GM21528 (cell line): ENCODE results near the gene ANKS1A.
A peak's percentile ranks its signal among the peaks of the same experiment; 100 is the strongest.
"Not testable (repeated sequence)": the region's sequence is repeated elsewhere in the genome, so short reads cannot be mapped to it uniquely, and the experiment has no call there.

Experiments
- ATAC-seq: cut with Tn5 transposase; IDR thresholded peaks from one replicate; pipeline ENCODE4 v1.9.1; 2021; ENCODE audit warnings: mild to moderate bottlenecking, moderate library complexity; ENCODE audit not compliant: unreplicated experiment, low FRiP score

Gene ANKS1A, protein sequence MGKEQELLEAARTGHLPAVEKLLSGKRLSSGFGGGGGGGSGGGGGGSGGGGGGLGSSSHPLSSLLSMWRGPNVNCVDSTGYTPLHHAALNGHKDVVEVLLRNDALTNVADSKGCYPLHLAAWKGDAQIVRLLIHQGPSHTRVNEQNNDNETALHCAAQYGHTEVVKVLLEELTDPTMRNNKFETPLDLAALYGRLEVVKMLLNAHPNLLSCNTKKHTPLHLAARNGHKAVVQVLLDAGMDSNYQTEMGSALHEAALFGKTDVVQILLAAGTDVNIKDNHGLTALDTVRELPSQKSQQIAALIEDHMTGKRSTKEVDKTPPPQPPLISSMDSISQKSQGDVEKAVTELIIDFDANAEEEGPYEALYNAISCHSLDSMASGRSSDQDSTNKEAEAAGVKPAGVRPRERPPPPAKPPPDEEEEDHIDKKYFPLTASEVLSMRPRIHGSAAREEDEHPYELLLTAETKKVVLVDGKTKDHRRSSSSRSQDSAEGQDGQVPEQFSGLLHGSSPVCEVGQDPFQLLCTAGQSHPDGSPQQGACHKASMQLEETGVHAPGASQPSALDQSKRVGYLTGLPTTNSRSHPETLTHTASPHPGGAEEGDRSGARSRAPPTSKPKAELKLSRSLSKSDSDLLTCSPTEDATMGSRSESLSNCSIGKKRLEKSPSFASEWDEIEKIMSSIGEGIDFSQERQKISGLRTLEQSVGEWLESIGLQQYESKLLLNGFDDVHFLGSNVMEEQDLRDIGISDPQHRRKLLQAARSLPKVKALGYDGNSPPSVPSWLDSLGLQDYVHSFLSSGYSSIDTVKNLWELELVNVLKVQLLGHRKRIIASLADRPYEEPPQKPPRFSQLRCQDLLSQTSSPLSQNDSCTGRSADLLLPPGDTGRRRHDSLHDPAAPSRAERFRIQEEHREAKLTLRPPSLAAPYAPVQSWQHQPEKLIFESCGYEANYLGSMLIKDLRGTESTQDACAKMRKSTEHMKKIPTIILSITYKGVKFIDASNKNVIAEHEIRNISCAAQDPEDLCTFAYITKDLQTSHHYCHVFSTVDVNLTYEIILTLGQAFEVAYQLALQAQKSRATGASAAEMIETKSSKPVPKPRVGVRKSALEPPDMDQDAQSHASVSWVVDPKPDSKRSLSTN

DNA sequence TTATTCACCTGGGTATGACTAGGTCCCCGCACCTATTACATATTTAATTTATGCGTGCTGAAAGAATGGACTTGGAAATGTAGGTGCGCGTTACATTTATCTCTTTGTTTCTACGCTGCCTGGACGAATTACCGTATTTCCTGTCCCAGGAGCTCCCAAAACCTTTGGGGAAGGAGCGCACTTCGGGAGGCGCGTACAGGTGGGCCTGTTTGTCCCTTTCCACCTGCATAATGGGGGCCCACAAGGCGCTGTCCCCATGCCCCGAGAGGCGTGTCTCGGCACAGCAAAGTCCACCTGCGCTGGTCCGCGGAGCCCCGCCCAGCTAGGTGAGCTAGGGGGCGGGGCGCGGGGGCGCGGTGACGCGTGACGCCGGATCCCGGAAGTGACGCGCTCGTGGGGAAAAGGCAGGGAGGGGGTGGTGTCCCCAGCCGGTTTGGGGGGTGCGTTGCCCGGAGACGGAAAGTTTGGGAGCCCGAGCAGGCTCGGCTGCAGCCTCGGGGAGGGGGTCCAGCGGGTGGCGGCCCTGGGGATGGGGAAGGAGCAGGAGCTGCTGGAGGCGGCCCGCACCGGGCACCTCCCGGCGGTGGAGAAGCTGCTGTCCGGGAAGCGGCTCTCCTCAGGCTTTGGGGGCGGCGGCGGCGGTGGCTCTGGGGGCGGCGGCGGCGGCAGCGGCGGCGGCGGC lies at the start of gene ANKS1A:
ANKS1A (plus strand) TSS at position 382 of the 682 bp plus-strand sequence; CDS start at position 530, 148 bp downstream.
- peak; percentile 65 for ATAC-seq

DNA sequence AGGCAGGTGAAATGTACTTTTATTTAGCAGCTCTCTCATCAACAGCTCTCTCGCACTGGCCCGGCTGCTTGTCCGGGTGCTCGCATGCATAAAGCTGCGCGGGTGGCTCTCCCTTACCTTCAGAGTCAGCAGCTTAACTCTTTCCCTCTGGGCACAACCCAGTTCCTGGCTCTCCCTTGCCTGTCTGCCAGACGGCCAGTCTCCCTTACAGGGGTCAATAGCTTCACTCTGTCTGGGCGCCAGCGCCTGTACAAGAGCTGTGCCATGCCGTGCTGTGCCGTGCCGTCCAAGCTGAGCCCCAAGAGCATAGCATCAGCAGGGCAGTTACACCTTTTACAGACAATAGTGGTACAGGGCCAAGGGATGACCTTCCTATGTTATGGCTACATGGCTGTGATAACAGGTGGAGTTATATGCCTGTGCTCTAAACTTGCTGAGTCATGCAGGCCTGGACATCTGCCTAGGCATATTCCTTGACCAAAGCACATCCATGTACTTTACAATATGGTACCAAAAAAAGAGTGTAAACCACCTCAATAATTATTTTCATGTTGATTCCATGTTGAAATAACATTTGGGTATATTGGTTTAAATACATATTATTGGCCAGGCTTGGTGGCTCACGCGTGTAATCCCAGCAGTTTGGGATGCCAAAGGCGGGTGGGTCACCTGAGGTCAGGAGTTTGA lies 49.2 kb upstream of the ANKS1A start:
- no peak for ATAC-seq

DNA sequence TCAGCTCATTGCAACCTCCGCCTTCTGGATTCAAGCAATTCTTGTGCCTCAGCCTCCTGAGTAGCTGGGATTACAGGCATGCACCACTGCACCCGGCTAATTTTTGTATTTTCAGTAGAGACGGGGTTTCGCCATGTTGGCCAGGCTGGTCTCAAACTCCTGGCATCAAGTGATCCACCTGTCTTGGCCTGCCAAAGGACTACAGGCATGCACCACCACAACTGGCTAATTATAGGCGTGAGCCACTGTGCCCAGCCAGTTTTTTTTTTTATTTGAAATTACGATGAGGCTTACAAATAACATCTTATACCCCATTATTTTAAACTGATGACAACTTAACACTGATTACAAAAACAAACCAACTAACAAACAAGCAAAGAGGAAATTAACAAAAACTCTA lies 40.0 kb upstream of the ANKS1A start:
- ATAC-seq, result not testable (repeated sequence)

DNA sequence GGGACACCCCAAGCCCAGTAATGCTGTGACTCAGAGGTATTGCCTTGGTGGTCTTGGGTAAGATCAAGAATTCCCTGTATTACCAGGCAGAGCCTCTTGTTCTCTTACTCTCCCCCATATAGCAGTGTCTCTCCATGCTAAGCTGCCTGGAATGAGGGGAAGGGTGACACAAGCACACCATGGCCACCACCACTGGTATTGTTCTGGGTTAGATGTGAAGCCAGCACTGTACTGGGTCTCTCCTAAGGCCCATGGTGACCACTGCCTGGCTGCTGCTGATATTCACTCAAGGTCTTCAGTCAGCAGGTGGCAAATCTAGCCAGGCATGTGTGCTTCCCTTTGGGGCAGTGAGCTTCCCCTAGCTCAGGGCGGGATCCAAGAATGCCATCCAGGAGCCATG lies 37.7 kb upstream of the ANKS1A start:
- ATAC-seq, result no peak

DNA sequence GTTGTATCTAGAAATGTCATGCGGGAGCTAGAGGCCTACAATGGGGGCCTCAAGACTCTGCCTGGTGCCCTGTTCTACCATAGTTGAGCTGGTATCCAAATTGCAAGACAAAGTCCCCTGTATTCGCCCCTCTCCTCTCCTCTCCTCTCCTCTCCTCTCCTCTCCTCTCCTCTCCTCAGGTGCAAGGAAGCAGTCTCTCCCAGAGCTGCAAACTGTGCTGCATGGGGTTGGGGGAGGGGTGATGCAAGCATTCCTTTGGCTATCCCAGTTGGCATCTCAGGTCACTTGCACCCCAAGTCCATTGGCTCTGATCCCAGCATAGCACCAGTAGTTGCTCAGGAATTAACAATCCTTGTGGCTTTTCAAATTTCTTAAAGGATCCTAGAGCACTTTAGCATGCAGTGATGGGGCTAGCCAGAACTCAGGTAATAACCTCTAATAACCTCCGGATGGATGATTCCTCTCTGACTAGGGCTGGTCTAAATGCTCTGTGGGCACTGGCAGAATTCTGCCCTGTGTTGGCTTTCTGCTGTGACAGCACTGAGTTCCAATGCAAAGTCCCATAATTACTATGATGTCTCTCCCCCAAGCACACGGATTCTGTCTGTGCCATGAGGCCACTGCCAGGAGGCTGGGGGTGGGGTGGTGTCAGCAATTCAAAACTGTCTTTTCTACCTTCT lies 36.5 kb upstream of the ANKS1A start:
- ATAC-seq, result no peak

DNA sequence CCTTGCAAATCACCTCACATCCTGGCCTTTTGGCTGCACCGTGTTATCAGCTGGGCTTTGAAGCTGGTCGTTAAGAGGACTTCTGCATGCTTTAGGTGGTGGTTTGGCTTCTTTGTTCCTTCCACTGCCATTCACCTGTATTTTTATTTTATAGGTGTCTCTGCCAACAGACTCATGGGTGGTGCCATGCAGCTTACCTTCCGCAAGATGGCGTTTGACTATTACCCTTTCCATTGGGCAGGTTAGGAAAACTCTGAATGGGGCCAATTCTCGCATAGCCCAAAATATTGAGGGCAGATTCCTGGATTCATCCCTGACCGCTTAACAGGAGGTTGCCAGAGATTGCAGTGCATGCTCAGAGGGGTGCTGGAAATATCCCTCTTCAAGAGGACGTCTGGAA lies 33.6 kb upstream of the ANKS1A start:
- ATAC-seq, result no peak

DNA sequence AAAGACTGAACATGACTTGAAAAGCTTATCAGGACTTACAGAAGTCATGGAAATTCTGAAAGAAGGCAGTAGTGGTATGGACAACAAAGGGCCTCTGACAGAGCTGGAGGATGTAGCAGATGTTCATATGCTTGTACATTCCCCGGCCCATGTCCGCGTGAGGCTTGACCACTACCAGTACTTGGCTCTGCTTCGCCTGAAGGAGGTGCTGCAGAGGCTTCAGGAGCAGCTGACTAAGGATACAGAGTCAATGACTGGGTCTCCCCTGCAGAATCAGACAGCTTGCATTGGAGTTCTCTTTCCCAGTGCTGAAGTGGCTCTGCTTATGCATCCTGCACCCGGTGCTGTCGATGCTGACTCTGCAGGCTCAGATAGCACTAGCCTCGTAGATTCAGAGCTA lies 30.4 kb upstream of the ANKS1A start:
- ATAC-seq, result no peak

DNA sequence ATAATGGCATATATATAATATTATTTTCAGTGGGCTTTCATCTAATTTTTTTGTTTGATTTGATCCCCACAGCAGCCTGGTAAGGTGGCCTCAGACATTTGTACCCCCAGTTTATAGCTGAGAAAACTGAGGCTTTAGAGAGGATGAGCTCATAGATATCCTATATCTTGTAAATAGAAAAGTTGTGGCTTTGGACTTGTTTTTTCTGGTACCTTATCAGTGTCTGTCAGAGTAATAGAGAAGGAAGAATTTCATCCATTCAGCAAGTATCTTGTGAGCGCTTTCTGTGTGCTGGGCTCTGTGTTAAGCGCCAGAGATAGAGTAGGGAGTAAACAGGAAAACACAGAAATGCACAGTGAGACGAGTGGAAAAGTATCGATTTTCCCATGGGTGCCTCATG lies 29.1 kb upstream of the ANKS1A start:
- no peak for ATAC-seq

DNA sequence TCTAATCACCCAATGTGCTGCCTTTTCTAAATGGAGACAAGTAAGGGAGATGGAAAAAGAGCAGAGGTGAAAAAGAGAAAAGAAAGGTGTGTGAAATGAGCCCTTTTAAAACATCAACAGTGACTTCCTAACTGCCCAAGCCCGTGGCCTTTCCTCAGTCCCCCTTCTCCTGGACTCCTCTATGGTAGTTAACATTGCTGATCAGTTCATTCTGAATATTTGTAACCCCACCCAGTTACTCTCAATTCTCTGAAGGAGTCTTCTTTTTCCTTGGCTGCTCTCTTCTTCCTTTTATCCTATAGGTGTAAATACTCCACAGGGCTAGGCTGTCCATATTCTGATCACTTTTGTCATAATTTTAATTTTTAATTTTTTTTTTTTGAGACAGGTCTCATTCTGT lies 28.3 kb upstream of the ANKS1A start:
- ATAC-seq, result no peak

DNA sequence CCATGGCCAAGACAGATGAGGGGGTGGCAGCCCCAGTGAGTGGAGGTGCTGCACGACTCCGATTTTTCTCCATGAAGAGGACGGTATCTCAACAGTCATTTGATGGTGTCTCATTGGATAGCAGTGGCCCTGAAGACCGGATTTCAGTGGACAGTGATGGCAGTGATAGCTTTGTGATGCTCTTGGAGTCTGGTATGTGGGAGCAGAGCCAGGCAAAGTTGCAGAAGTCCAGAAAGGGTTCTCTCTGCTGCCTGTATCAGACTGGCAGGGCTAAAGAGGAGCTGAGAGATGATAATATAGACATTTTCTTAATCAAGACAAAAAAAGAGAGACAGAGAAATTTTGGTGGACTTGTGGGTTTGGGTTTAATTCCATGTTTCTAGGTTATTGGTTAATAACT lies 25.0 kb upstream of the ANKS1A start:
- ATAC-seq, result no peak

DNA sequence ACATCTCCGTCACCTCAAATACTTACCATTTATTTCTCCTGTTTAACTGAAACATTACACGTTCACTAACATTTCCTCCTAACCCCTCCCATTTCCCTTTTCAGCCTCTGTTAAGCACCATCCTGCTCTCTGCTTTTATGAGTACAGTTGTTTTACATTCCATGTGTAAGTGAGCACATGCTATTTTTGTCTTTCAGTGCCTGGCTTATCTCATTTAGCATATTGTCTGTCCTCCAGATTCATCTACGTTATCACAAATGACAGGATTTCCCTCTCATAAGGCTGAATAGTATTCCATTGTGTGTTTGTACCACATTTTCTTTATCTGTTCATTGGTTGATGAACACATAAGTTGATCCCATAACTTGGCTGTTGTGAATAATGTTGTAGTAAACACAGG lies 23.9 kb upstream of the ANKS1A start:
- no peak for ATAC-seq

DNA sequence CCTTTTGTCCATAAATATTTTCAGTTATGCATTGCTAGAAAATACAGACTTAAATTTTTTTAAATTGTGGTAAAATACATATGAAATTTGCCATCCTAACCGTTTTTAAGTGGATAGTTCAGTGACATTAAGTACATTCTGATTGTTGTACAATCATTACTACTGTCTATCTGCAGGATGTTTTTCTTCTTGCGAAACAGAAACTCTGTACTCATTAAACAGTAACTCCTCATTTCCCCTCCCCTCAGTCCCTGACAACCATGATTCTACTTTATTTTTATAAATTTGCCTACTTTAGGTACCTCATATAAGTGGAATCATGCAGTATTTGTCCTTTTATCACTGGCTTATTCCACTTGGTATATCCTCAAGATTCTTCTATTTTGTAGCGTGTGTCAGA lies 22.5 kb upstream of the ANKS1A start:
- no peak for ATAC-seq

DNA sequence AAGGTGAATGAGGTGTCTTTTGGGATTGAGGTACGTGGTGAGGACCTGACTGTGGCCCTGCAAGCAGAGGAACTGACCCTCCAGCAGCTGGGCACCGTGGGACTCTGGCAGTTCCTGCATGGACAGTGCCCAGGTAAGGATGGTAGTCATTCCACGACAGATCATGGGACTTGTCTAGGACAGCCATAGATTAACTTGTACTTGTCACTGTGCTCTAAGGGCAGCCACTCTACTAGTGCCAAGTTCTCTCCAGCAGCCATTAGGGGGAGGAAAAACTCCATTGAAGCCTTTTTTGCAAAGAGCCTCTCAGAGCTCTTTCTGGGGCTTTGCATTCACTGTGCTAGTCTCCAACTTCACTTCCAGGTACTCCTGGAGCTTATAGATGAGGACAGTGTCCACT lies 21.6 kb upstream of the ANKS1A start:
- no peak for ATAC-seq

DNA sequence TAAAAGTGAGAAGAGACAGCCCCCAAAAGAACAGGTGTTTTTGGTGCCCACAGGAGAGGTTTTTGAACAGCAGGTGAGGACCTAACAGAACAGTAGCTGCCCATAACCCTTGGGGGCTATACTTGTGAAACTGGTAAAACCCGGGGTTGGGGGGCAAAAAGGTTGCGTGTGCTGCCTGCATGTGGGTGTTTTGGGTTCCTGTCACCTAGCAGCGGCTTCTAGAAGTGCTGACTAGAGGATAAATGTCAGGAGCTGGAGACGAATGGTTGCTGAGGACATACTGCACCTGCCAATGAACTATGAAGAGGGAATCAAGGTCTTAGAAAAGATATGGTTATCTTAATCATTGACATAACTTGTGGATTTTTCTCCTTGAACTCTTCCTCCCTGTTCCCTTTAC lies 17.2 kb upstream of the ANKS1A start:
- ATAC-seq, result no peak

DNA sequence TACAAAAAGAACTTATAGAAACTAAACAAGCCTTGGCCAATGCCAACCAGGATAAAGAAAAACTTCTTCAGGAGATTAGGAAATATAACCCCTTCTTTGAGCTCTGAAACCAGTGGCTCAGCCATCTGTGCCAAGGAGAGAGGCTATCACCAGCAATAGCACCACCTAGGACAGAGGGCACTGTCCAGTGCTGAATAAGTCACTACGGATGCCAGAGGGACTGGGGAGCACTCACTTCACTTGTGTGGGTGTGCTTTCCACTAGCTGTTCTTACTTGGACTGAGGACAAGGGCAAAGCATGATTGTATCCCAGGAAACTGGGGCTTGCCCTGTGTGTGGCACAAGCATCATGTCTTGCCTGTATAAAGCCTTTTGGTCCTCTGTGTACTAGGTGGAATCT lies 16.7 kb upstream of the ANKS1A start:
- ATAC-seq, result no peak

DNA sequence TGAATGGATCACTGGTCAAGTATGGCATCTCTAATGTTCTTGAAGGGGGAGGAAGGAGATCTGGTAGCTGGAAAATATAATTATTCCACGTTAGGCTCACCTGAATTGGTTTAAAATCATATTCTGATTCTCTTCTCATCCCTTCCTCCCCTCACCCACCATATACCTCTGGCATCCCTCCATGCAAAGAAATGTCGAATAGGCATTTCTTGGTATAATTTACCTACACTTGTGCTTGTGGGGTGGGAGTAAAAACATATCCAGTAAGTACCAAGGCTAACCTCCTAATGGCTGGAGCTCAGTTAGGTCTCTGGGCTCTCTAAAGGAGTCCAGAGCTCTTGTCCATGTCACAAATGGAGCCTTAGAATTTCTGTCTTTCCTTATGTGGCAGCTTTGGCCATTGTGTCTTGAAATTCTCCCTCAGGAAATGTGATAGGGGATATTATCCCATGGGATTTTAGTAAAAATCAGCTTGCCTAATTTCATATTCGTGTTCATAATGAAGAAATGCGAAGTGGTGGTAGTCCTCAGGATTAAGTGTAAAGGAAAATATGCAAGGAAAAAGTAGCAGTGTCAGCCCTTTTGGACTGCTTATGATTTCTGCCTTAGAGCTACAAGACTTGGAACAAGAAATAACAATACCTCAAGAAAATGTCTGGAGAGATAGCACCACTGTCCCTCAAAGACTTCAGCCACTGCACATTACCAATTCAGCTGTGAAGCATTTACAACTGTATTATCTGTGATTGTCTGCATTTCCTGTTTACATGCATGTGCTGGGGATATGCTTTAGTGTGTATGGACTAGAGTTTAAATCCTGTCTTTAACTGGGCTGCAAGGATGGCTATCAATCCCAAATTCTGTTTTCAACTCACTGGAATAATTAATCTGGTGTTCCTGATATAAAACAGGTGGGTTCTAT lies 13.5 kb upstream of the ANKS1A start:
- ATAC-seq, result no peak

DNA sequence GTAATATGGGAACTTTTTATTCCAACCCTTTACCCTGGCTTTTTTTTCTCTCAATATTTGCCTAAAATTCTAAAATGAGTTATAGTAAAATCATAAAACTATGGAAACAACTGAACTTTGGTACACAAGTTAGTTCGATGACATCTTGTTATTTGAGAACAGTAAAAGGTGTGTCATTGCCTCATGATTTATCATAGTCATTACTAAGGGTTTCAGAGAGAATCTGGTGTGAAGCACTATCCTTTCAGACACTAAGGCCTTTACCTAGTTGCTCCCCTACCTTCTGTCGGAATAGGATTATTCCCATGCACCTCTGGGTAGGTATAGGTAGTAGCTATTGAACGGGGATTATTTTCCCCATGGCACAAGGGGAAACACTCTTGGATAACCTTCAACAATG lies 12.6 kb upstream of the ANKS1A start:
- ATAC-seq, result no peak

DNA sequence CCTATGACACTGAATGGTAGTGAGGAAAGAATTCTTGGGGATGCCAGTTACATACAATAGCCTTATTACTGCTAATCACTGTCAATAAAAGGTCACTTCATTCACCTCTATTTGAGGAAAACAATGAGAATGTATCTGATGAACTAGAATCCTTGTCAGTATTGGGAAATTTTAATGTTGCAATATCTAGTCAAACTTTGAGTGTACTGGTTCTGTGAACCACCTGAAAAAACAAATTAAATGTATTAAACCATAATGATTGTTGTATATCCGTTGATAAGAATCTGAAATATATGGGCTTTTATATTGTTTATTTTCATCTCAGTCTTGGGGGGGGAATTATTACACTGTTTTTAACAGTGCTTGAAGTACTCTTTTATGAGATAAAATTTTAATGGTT lies 11.8 kb upstream of the ANKS1A start:
- ATAC-seq, result no peak
